Sigmoid colon (tissue), 7 donors: ENCODE measurements around the gene PTGR3. TPM values are rescaled to one million over a fixed set of nuclear protein-coding genes. Genes with fewer than 3 reads are reported as not detected.

Experiments
- DNase-seq: peaks from one replicate; pipeline ENCODE4 v3.0.0-alpha.2; 2019
- H3K27ac ChIP-seq, 4 donors: fragments of 200-600 bp; sonication (generic); one replicate each; pipeline ENCODE4 v1.5.1; 2016 to 2019; ENCODE audit warnings: mild to moderate bottlenecking in 1 of 4
- H3K27me3 ChIP-seq, 3 donors: fragments of 200-600 bp; sonication (generic); one replicate each; pipeline ENCODE4 v1.5.1; 2019; ENCODE audit warnings: mild to moderate bottlenecking in 1 of 3
- H3K36me3 ChIP-seq, 4 donors: fragments of 200-600 bp; sonication (generic); one replicate each; pipeline ENCODE4 v1.5.1; 2016 to 2019
- H3K4me1 ChIP-seq, 4 donors: fragments of 200-600 bp; sonication (generic); one replicate each; pipeline ENCODE4 v1.5.1; 2017 to 2019
- H3K4me3 ChIP-seq, 4 donors: fragments of 200-600 bp; sonication (generic); one replicate each; pipeline ENCODE4 v1.5.1; 2017 to 2019; ENCODE audit warnings: mild to moderate bottlenecking in 2 of 4, moderate library complexity in 1 of 4
- H3K9me3 ChIP-seq, 4 donors: fragments of 200-600 bp in 3 of 4; sonication (generic) in 3 of 4; one replicate each; pipeline versions ENCODE4 v1.5.1 to v1.6.1; 2013 to 2019
- EP300 ChIP-seq, 4 donors: sonication (generic); formaldehyde crosslinking; IDR thresholded peaks; one replicate each; pipeline ENCODE4 v1.6.1; 2017; ENCODE audit warnings: antibody characterized with exemption in 4 of 4
- POLR2A ChIP-seq, 2 donors: fragments of 450-650 bp; IDR thresholded peaks; one replicate each; pipeline ENCODE4 v1.6.1; 2016; ENCODE audit warnings: antibody characterized with exemption in 2 of 2, mild to moderate bottlenecking in 2 of 2, moderate library complexity in 2 of 2
- POLR2AphosphoS5 ChIP-seq, 4 donors: sonication (generic); formaldehyde crosslinking; IDR thresholded peaks; one replicate each; pipeline ENCODE4 v1.6.1; 2017; ENCODE audit warnings: antibody characterized with exemption in 4 of 4
- WGBS, 2 donors: extraction: QIAGEN DNeasy Blood & Tissue Kit; methylation state at CpG; one replicate each; pipeline ENCODE4 v1.1.7; 2013; 5-methylcytosine and 5-hydroxymethylcytosine counted together
- intact Hi-C: fragments of 100-400 bp; cut with DNase I; formaldehyde crosslinking; loops from one replicate; pipeline ENCODE4 v1.15.1; 2023
- polyA plus RNA-seq, 3 donors: library from polyadenylated mRNA; stranded (reverse); fragments of 200-250 nt; gene quantifications; one replicate each; pipeline ENCODE4 v1.2.3, GENCODE V29; 2013
- total RNA-seq, 4 donors: library from RNA; depleted of rRNA; stranded (reverse); fragments of >200 nt; gene quantifications; one replicate each; pipeline ENCODE4 v1.1.0, GENCODE V29; 2016
- TF ChIP-seq, protein P1 (sequence below), 4 experiments: fragments of 450-650 bp in 3 of 4; fragments of 200-600 bp in 1 of 4; IDR thresholded peaks; one replicate each; pipeline ENCODE4 v1.5.1; 2016 to 2019; ENCODE audit warnings: antibody characterized with exemption in 4 of 4, mild to moderate bottlenecking in 3 of 4, moderate library complexity in 2 of 4
- donor health status: healthy with polysubstance abuse.
- donor health status: Bipolar disorder and iron deficiency.
- donor health status: healthy.

Gene PTGR3
- total and polyA plus RNA-seq, 7 donors, result 22.7 to 33.8 (median 25.7) TPM

DNA sequence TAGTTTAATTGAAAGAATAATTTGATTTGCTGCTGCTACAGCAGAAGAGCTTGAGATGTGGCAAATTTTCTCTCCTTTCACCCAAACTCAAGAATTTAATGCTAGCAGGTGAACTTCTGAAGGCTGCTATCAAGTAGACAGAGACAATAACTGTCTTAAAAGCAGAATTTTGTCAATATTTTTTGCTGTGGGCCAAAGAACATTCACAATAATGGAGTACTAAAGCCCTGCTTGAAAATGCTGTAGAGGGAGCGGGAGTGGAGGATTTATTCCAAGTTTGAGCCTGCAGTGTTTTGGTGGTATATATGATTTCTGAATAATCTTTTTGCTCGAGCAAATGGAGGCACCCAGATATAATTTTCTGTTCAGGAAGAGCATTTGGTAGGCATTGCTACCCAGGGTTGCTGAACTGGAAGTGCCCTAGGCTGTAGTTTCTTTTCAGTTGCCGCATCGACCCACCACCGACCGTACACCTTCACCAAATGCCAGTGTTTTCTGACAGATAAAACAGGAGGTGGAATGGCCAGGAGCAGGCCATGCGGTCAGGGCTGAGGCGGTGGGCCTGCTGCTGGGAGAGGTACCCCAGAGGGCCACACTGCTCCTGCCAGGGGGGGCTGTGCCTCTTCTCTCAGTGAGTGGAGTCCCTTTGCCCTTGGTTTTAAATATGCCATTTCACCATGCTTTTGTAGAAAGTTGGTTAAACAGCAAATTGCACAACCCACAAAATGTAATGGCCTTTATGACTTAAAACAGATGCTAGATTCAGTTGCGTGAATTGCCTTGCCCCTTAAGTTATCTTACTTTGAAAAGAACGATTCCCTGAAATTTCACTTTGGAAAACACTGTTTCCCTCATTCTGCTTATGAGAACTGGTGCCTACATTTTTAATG is 38.0 kb upstream of the PTGR3 start:
- TF ChIP-seq POLR2A (IDR thresholded peaks at IDR 0.05), result no peak
- TF ChIP-seq, protein P1, sequence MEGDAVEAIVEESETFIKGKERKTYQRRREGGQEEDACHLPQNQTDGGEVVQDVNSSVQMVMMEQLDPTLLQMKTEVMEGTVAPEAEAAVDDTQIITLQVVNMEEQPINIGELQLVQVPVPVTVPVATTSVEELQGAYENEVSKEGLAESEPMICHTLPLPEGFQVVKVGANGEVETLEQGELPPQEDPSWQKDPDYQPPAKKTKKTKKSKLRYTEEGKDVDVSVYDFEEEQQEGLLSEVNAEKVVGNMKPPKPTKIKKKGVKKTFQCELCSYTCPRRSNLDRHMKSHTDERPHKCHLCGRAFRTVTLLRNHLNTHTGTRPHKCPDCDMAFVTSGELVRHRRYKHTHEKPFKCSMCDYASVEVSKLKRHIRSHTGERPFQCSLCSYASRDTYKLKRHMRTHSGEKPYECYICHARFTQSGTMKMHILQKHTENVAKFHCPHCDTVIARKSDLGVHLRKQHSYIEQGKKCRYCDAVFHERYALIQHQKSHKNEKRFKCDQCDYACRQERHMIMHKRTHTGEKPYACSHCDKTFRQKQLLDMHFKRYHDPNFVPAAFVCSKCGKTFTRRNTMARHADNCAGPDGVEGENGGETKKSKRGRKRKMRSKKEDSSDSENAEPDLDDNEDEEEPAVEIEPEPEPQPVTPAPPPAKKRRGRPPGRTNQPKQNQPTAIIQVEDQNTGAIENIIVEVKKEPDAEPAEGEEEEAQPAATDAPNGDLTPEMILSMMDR (IDR thresholded peaks at IDR 0.05), result no peak
- TF ChIP-seq POLR2AphosphoS5 (IDR thresholded peaks at IDR 0.05), result no peak
- no peak for TF ChIP-seq EP300 (IDR thresholded peaks at IDR 0.05)
- H3K36me3 ChIP-seq, result no peaks in the 10 kb centered on the region
- intact Hi-C loops, result loop anchor here (5.0 kb wide), 1 partner anchor 35 kb away; the partner anchor contains the start of gene TSHZ1
- 69 to 74% methylated on average over 10 of the region's 10 CpGs for WGBS, 2 donors
- no peaks in the 10 kb centered on the region for H3K27me3 ChIP-seq
- no peaks in the 10 kb centered on the region for H3K9me3 ChIP-seq
- DNase-seq, result no peak
- peak overlapping the region; percentile 78 to 84 (median 81) for H3K27ac ChIP-seq
- H3K4me1 ChIP-seq, result peaks cover 0 to 64% (median 40%) of the 10 kb centered on the region in 4 donors
- peak overlapping the region; percentile 16 to 49 (median 44) for H3K4me3 ChIP-seq

DNA sequence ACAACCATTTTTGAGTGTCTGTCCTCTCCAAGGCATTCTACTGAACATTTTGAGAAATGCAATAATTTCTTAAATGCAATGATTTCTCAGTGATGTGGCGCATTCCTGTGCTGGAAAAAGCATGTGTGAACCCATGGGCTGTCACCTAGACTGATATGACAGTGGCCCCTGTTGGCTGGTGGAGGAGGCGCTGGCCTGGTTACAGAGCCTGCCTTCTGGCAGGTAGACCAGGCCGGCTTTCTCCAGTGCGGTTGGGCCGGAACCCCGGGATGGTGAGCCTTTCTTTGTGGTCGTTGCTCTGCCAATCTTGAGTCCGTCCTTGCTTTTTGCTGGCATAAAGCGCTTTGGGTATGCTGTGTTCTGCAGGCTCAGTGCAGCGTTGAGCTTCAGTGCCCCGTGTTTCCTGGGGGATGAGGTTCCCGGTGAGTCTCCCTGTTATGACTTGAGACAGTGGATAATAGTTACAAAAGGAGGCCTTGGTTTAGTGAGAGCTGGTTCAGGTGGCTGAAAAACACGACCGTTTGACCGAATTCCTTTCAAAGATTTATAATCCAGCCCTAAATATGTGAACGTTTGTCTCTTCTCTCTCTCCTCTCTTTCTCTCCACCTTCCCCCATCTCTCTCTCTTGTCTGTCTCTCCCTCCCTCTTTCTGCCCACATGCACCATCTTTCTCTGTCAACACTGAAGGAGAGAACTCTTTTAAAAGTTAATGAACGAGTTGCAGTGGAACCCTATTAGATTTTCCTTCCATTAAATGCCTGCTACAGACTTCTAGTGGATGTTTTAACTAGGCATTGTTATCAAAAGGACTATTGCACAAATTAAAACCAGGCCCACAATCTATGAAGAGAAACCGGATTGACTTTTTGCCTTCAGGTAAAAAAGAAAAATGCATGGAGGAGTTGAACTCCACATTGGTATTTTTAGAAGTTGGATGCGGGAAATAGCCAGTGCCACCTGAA is 35.7 kb upstream of the PTGR3 start:
- no peaks in the 10 kb centered on the region for H3K36me3 ChIP-seq
- no peaks in the 10 kb centered on the region for H3K9me3 ChIP-seq
- TF ChIP-seq POLR2A (IDR thresholded peaks at IDR 0.05) (no peak), POLR2AphosphoS5 (IDR thresholded peaks at IDR 0.05) (no peak), EP300 (IDR thresholded peaks at IDR 0.05) (no peak)
- TF ChIP-seq, protein P1 (IDR thresholded peaks at IDR 0.05), result no peak
- no peaks in the 10 kb centered on the region for H3K27me3 ChIP-seq
- no peak overlapping the region for H3K4me3 ChIP-seq
- DNase-seq, result no peak
- peak overlapping the region in 2 of 4 donors; percentile 10 to 84 for H3K27ac ChIP-seq
- H3K4me1 ChIP-seq, result peaks cover 0 to 61% (median 36%) of the 10 kb centered on the region in 4 donors
- intact Hi-C loops, result loop anchor here (5.0 kb wide), 1 partner anchor 32 kb away; the partner anchor contains the start of gene TSHZ1
- WGBS, 2 donors, result 81 to 91% methylated on average over 19 of the region's 19 CpGs

DNA sequence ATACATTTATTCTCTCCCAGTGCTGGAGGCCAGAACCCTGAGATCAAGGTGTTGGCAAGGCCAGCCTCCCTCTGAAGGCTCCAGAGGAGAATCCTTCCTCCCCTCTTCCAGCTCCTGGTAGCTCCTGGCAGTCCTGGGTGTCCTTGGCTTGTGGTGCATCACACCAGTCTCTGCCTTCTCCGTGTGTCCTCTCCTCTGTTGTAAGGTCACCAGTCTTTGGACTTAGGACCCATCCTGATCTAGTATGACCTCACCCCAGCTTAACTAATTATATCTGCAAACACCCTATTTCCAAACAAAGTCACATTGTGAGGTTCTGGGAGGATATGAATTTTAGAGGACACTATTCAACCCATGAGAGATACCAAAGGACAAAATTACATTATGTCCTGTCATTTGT is 32.8 kb upstream of the PTGR3 start:
- no peak for DNase-seq
- intact Hi-C loops, result no loop called here
- Histone ChIP-seq H3K4me3 (no peak overlapping the region), H3K9me3 (no peaks in the 10 kb centered on the region), H3K27me3 (no peaks in the 10 kb centered on the region), H3K27ac (no peak overlapping the region), H3K4me1 (peaks cover 0 to 57% (median 24%) of the 10 kb centered on the region in 4 donors), H3K36me3 (no peaks in the 10 kb centered on the region)
- no peak for TF ChIP-seq EP300 (IDR thresholded peaks at IDR 0.05)
- TF ChIP-seq, protein P1 (IDR thresholded peaks at IDR 0.05), result no peak
- no peak for TF ChIP-seq POLR2A (IDR thresholded peaks at IDR 0.05)
- no peak for TF ChIP-seq POLR2AphosphoS5 (IDR thresholded peaks at IDR 0.05)
- WGBS, 2 donors, result 90 to 96% methylated on average over 1 of the region's 1 CpG

DNA sequence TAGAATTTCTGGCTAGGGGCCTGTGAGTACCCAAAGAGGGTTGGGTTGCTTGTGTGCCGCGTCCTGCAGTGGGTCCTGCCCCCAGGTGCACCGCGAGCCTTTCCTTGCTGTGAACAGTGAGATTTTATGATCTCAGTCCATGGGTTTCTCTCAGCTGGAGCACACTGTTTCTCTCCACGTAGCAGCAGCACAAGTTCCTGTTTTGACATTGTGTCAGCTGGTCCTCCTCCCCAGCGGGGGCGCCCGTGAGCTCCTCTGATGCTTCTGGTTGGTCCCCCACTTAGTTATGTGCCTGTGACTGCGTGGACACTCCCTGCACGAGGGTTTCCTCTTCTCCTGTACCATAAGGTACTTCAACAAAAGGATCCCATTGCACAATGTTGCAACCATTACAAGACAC is 31.5 kb upstream of the PTGR3 start:
- H3K27ac ChIP-seq, result no peak overlapping the region
- H3K4me1 ChIP-seq, result peaks cover 0 to 45% (median 20%) of the 10 kb centered on the region in 4 donors
- TF ChIP-seq, protein P1 (IDR thresholded peaks at IDR 0.05), result no peak
- no peak for TF ChIP-seq EP300 (IDR thresholded peaks at IDR 0.05)
- no peak for TF ChIP-seq POLR2A (IDR thresholded peaks at IDR 0.05)
- no peak for TF ChIP-seq POLR2AphosphoS5 (IDR thresholded peaks at IDR 0.05)
- no peaks in the 10 kb centered on the region for H3K9me3 ChIP-seq
- no peaks in the 10 kb centered on the region for H3K27me3 ChIP-seq
- no peak for DNase-seq
- H3K4me3 ChIP-seq, result no peak overlapping the region
- intact Hi-C loops, result no loop called here
- 87 to 93% methylated on average over 10 of the region's 10 CpGs for WGBS, 2 donors
- no peaks in the 10 kb centered on the region for H3K36me3 ChIP-seq
